ENCODE data around the gene NR1H2.

NR1H2 gene

GRCh38 chr19:50409347-50409746 is 33.1 kb downstream of the NR1H2 start:
- H3K79me1 ChIP-seq (ENCODE audit: low read length): no peaks in the 10 kb centered on the region
- H3K23ac ChIP-seq (ENCODE audit: low read length): no peak overlapping the region
- no peak overlapping the region for H3K9ac ChIP-seq (ENCODE audit: low read length)
- H3K56ac ChIP-seq (ENCODE audit: low read length): no peak overlapping the region
- H4K5ac ChIP-seq (ENCODE audit: low read length): no peak overlapping the region
- DNase-seq: no peak
- no peak overlapping the region for H2AK5ac ChIP-seq (ENCODE audit: low read length)
- no peak overlapping the region for H2BK5ac ChIP-seq (ENCODE audit: low read length)
- H3K4ac ChIP-seq (ENCODE audit: low read depth, low read length): no peak overlapping the region
- H4K8ac ChIP-seq (ENCODE audit: low read depth, low read length): no peak overlapping the region
- H2BK120ac ChIP-seq (ENCODE audit: low read depth, low read length): no peak overlapping the region
- WGBS (ENCODE audit: extremely low coverage, insufficient coverage, low lambda C conversion rate): no CpG with 5 or more reads among the region's 17 CpGs
- H3K27me3 ChIP-seq (ENCODE audit: insufficient read depth, low read length, poor library complexity): no peaks in the 10 kb centered on the region
- H3K27ac ChIP-seq (ENCODE audit: low read depth, low read length): no peak overlapping the region
- H3K18ac ChIP-seq (ENCODE audit: low read length): no peak overlapping the region
- H3K4me2 ChIP-seq (ENCODE audit: low read length): no peak overlapping the region
- H3K4me1 ChIP-seq (ENCODE audit: control insufficient read depth, low read depth, low read length): no peaks in the 10 kb centered on the region
- H3K36me3 ChIP-seq (ENCODE audit: control insufficient read depth, insufficient read depth, low read length): peaks cover 10% of the 10 kb centered on the region
- H3K4me3 ChIP-seq (ENCODE audit: low read length): no peak overlapping the region
- no peak overlapping the region for H2BK15ac ChIP-seq (replicated peaks; ENCODE audit: low read depth)
- no peaks in the 10 kb centered on the region for H3K79me2 ChIP-seq (ENCODE audit: control insufficient read depth, insufficient read depth, low read length)

- no peak for DNase-seq
- Histone ChIP-seq H2AK5ac (ENCODE audit: low read length) (no peak overlapping the region), H3K27ac (ENCODE audit: low read depth, low read length) (no peak overlapping the region), H3K4me1 (ENCODE audit: control insufficient read depth, low read depth, low read length) (no peaks in the 10 kb centered on the region), H3K36me3 (ENCODE audit: control insufficient read depth, insufficient read depth, low read length) (peaks cover 10% of the 10 kb centered on the region), H2BK120ac (ENCODE audit: low read depth, low read length) (no peak overlapping the region), H4K8ac (ENCODE audit: low read depth, low read length) (no peak overlapping the region), H3K27me3 (ENCODE audit: insufficient read depth, low read length, poor library complexity) (no peaks in the 10 kb centered on the region), H3K18ac (ENCODE audit: low read length) (no peak overlapping the region), H3K4me3 (ENCODE audit: low read length) (no peak overlapping the region), H4K5ac (ENCODE audit: low read length) (no peak overlapping the region), H3K23ac (ENCODE audit: low read length) (no peak overlapping the region), H3K56ac (ENCODE audit: low read length) (no peak overlapping the region), H3K9ac (ENCODE audit: low read length) (no peak overlapping the region), H2BK5ac (ENCODE audit: low read length) (no peak overlapping the region), H3K4me2 (ENCODE audit: low read length) (no peak overlapping the region), H2BK15ac (replicated peaks; ENCODE audit: low read depth) (no peak overlapping the region), H3K4ac (ENCODE audit: low read depth, low read length) (no peak overlapping the region), H3K79me2 (ENCODE audit: control insufficient read depth, insufficient read depth, low read length) (no peaks in the 10 kb centered on the region), H3K79me1 (ENCODE audit: low read length) (no peaks in the 10 kb centered on the region)
- WGBS (ENCODE audit: extremely low coverage, insufficient coverage, low lambda C conversion rate): no CpG with 5 or more reads among the region's 10 CpGs
Observed at GRCh38 chr19:50410109-50410508, 33.9 kb downstream of the NR1H2 start.

- no peaks in the 10 kb centered on the region for H3K4me1 ChIP-seq (ENCODE audit: control insufficient read depth, low read depth, low read length)
- H3K4me3 ChIP-seq (ENCODE audit: low read length): no peak overlapping the region
- H3K27ac ChIP-seq (ENCODE audit: low read depth, low read length): no peak overlapping the region
- no peak overlapping the region for H3K23ac ChIP-seq (ENCODE audit: low read length)
- H2BK120ac ChIP-seq (ENCODE audit: low read depth, low read length): no peak overlapping the region
- no CpG with 5 or more reads among the region's 2 CpGs for WGBS (ENCODE audit: extremely low coverage, insufficient coverage, low lambda C conversion rate)
- H3K36me3 ChIP-seq (ENCODE audit: control insufficient read depth, insufficient read depth, low read length): peaks cover 4% of the 10 kb centered on the region
- no peak overlapping the region for H2BK5ac ChIP-seq (ENCODE audit: low read length)
- H3K18ac ChIP-seq (ENCODE audit: low read length): no peak overlapping the region
- H4K8ac ChIP-seq (ENCODE audit: low read depth, low read length): no peak overlapping the region
- no peak overlapping the region for H3K4me2 ChIP-seq (ENCODE audit: low read length)
- DNase-seq: no peak
- no peak overlapping the region for H2AK5ac ChIP-seq (ENCODE audit: low read length)
- no peaks in the 10 kb centered on the region for H3K79me2 ChIP-seq (ENCODE audit: control insufficient read depth, insufficient read depth, low read length)
- H2BK15ac ChIP-seq (replicated peaks; ENCODE audit: low read depth): no peak overlapping the region
- no peak overlapping the region for H3K4ac ChIP-seq (ENCODE audit: low read depth, low read length)
- H3K79me1 ChIP-seq (ENCODE audit: low read length): no peaks in the 10 kb centered on the region
- no peak overlapping the region for H4K5ac ChIP-seq (ENCODE audit: low read length)
- H3K9ac ChIP-seq (ENCODE audit: low read length): no peak overlapping the region
- H3K27me3 ChIP-seq (ENCODE audit: insufficient read depth, low read length, poor library complexity): no peaks in the 10 kb centered on the region
- H3K56ac ChIP-seq (ENCODE audit: low read length): no peak overlapping the region
Observed at GRCh38 chr19:50412419-50412818, 36.2 kb downstream of the NR1H2 start.

- Histone ChIP-seq H3K18ac (ENCODE audit: low read length) (no peak overlapping the region), H2BK5ac (ENCODE audit: low read length) (no peak overlapping the region), H3K4me1 (ENCODE audit: control insufficient read depth, low read depth, low read length) (no peaks in the 10 kb centered on the region), H3K9ac (ENCODE audit: low read length) (no peak overlapping the region), H2BK15ac (replicated peaks; ENCODE audit: low read depth) (no peak overlapping the region), H3K27me3 (ENCODE audit: insufficient read depth, low read length, poor library complexity) (no peaks in the 10 kb centered on the region), H3K27ac (ENCODE audit: low read depth, low read length) (no peak overlapping the region), H2AK5ac (ENCODE audit: low read length) (no peak overlapping the region), H3K79me2 (ENCODE audit: control insufficient read depth, insufficient read depth, low read length) (no peaks in the 10 kb centered on the region), H3K4me3 (ENCODE audit: low read length) (no peak overlapping the region), H4K8ac (ENCODE audit: low read depth, low read length) (no peak overlapping the region), H3K4ac (ENCODE audit: low read depth, low read length) (no peak overlapping the region), H3K79me1 (ENCODE audit: low read length) (no peaks in the 10 kb centered on the region), H4K5ac (ENCODE audit: low read length) (no peak overlapping the region), H3K36me3 (ENCODE audit: control insufficient read depth, insufficient read depth, low read length) (peaks cover 4% of the 10 kb centered on the region), H3K23ac (ENCODE audit: low read length) (no peak overlapping the region), H2BK120ac (ENCODE audit: low read depth, low read length) (no peak overlapping the region), H3K56ac (ENCODE audit: low read length) (no peak overlapping the region), H3K4me2 (ENCODE audit: low read length) (no peak overlapping the region)
- no peak for DNase-seq
- no CpG with 5 or more reads among the region's 13 CpGs for WGBS (ENCODE audit: extremely low coverage, insufficient coverage, low lambda C conversion rate)
Observed at GRCh38 chr19:50413096-50413495, 36.8 kb downstream of the NR1H2 start.

GRCh38 chr19:50413531-50413930 is 37.3 kb downstream of the NR1H2 start:
- no peaks in the 10 kb centered on the region for H3K79me2 ChIP-seq (ENCODE audit: control insufficient read depth, insufficient read depth, low read length)
- no peak overlapping the region for H2BK5ac ChIP-seq (ENCODE audit: low read length)
- no peak overlapping the region for H4K8ac ChIP-seq (ENCODE audit: low read depth, low read length)
- H2BK120ac ChIP-seq (ENCODE audit: low read depth, low read length): no peak overlapping the region
- no peak overlapping the region for H2AK5ac ChIP-seq (ENCODE audit: low read length)
- WGBS (ENCODE audit: extremely low coverage, insufficient coverage, low lambda C conversion rate): no CpG with 5 or more reads among the region's 21 CpGs
- no peaks in the 10 kb centered on the region for H3K79me1 ChIP-seq (ENCODE audit: low read length)
- H3K23ac ChIP-seq (ENCODE audit: low read length): no peak overlapping the region
- peaks cover 4% of the 10 kb centered on the region for H3K36me3 ChIP-seq (ENCODE audit: control insufficient read depth, insufficient read depth, low read length)
- H2BK15ac ChIP-seq (replicated peaks; ENCODE audit: low read depth): no peak overlapping the region
- no peaks in the 10 kb centered on the region for H3K4me1 ChIP-seq (ENCODE audit: control insufficient read depth, low read depth, low read length)
- no peak overlapping the region for H3K4me3 ChIP-seq (ENCODE audit: low read length)
- no peak overlapping the region for H3K4me2 ChIP-seq (ENCODE audit: low read length)
- H4K5ac ChIP-seq (ENCODE audit: low read length): no peak overlapping the region
- no peak overlapping the region for H3K9ac ChIP-seq (ENCODE audit: low read length)
- no peak overlapping the region for H3K56ac ChIP-seq (ENCODE audit: low read length)
- no peak overlapping the region for H3K4ac ChIP-seq (ENCODE audit: low read depth, low read length)
- DNase-seq: no peak
- H3K18ac ChIP-seq (ENCODE audit: low read length): no peak overlapping the region
- H3K27me3 ChIP-seq (ENCODE audit: insufficient read depth, low read length, poor library complexity): no peaks in the 10 kb centered on the region
- no peak overlapping the region for H3K27ac ChIP-seq (ENCODE audit: low read depth, low read length)

- H3K27ac ChIP-seq (ENCODE audit: low read depth, low read length): no peak overlapping the region
- no peak overlapping the region for H2BK120ac ChIP-seq (ENCODE audit: low read depth, low read length)
- no peak overlapping the region for H3K9ac ChIP-seq (ENCODE audit: low read length)
- no peak overlapping the region for H4K8ac ChIP-seq (ENCODE audit: low read depth, low read length)
- no peaks in the 10 kb centered on the region for H3K27me3 ChIP-seq (ENCODE audit: insufficient read depth, low read length, poor library complexity)
- H3K79me1 ChIP-seq (ENCODE audit: low read length): no peaks in the 10 kb centered on the region
- peak; percentile 88 for DNase-seq
- H3K4me2 ChIP-seq (ENCODE audit: low read length): no peak overlapping the region
- no CpG with 5 or more reads among the region's 37 CpGs for WGBS (ENCODE audit: extremely low coverage, insufficient coverage, low lambda C conversion rate)
- no peak overlapping the region for H3K56ac ChIP-seq (ENCODE audit: low read length)
- no peaks in the 10 kb centered on the region for H3K4me1 ChIP-seq (ENCODE audit: control insufficient read depth, low read depth, low read length)
- no peak overlapping the region for H2BK15ac ChIP-seq (replicated peaks; ENCODE audit: low read depth)
- no peak overlapping the region for H3K4me3 ChIP-seq (ENCODE audit: low read length)
- no peaks in the 10 kb centered on the region for H3K36me3 ChIP-seq (ENCODE audit: control insufficient read depth, insufficient read depth, low read length)
- no peak overlapping the region for H2BK5ac ChIP-seq (ENCODE audit: low read length)
- H3K79me2 ChIP-seq (ENCODE audit: control insufficient read depth, insufficient read depth, low read length): no peaks in the 10 kb centered on the region
- no peak overlapping the region for H3K4ac ChIP-seq (ENCODE audit: low read depth, low read length)
- H3K18ac ChIP-seq (ENCODE audit: low read length): no peak overlapping the region
- H3K23ac ChIP-seq (ENCODE audit: low read length): no peak overlapping the region
- H4K5ac ChIP-seq (ENCODE audit: low read length): no peak overlapping the region
- no peak overlapping the region for H2AK5ac ChIP-seq (ENCODE audit: low read length)
Observed at GRCh38 chr19:50414864-50415660, 38.8 kb downstream of the NR1H2 start.

Data from mesendoderm (in vitro differentiated cells).